Fibroblast of pulmonary artery (primary cell): ENCODE measurements around the gene SENP1.
"Not testable (repeated sequence)": the region's sequence is repeated elsewhere in the genome, so short reads cannot be mapped to it uniquely, and the experiment has no call there.

ENCODE experiments used
- DNase-seq: peaks from one replicate; pipeline ENCODE4 v3.0.0-alpha.2; 2010; ENCODE audit warnings: low read depth
- H3K4me3 ChIP-seq: replicated peaks from 2 replicates; pipeline ENCODE4 v1.5.1; 2011; ENCODE audit warnings: low read depth, mild to moderate bottlenecking, control low read depth, low read length, moderate library complexity
- CTCF ChIP-seq: IDR thresholded peaks from 2 replicates; pipeline ENCODE4 v1.5.1; 2011; ENCODE audit warnings: mild to moderate bottlenecking, control low read depth, low read length, inconsistent platforms; ENCODE audit errors: missing control alignments

Gene SENP1

GRCh38 chr12:48132826-48133225 lies 26.9 kb upstream of the SENP1 start:
- H3K4me3 ChIP-seq, result no peak overlapping the region
- DNase-seq, result no peak
- TF ChIP-seq CTCF, result no peak

- TF ChIP-seq CTCF, result no peak
- no peak for DNase-seq
- H3K4me3 ChIP-seq, result no peak overlapping the region
These were observed 25.6 kb upstream of the SENP1 start for GRCh38 chr12:48131517-48131916.

GRCh38 chr12:48129376-48129775 lies 23.5 kb upstream of the SENP1 start:
- H3K4me3 ChIP-seq, result no peak overlapping the region
- no peak for TF ChIP-seq CTCF
- DNase-seq, result no peak

- TF ChIP-seq CTCF, result no peak
- no peak for DNase-seq
- no peak overlapping the region for H3K4me3 ChIP-seq
These were observed 22.9 kb upstream of the SENP1 start for GRCh38 chr12:48128800-48129199.

GRCh38 chr12:48126953-48127630 lies 21.2 kb upstream of the SENP1 start:
- no peak for DNase-seq
- no peak overlapping the region for H3K4me3 ChIP-seq
- TF ChIP-seq CTCF, result no peak

- no peak overlapping the region for H3K4me3 ChIP-seq
- DNase-seq, result no peak
- TF ChIP-seq CTCF, result no peak
These were observed 20.1 kb upstream of the SENP1 start for GRCh38 chr12:48125985-48126384.

- H3K4me3 ChIP-seq, DNase-seq: not testable (repeated sequence)
These were observed 19.7 kb upstream of the SENP1 start for GRCh38 chr12:48125542-48125941.
